Lower leg skin (tissue), 4 donors: ENCODE data around the gene F8. TPM values are rescaled to one million over a fixed set of nuclear protein-coding genes. Genes with fewer than 3 reads are reported as not detected.

ENCODE experiments used
- DNase-seq, 2 donors: peaks; one replicate each; pipeline ENCODE4 v3.0.0-alpha.2; 2019; ENCODE audit warnings: low spot score in 2 of 2
- H3K4me3 ChIP-seq: fragments of 200-600 bp; sonication (generic); 2 replicates; pipeline ENCODE4 v1.5.1; 2017; ENCODE audit warnings: mild to moderate bottlenecking, low read depth; ENCODE audit not compliant: poor library complexity, severe bottlenecking
- CTCF ChIP-seq, 3 donors: fragments of 450-650 bp; IDR thresholded peaks; one replicate each; pipeline ENCODE4 v1.5.1; 2016; ENCODE audit warnings: antibody characterized with exemption in 3 of 3, mild to moderate bottlenecking in 3 of 3, moderate library complexity in 2 of 3
- POLR2A ChIP-seq, 2 donors: fragments of 450-650 bp; IDR thresholded peaks; one replicate each; pipeline ENCODE4 v1.6.1; 2016 to 2017; ENCODE audit warnings: antibody characterized with exemption in 2 of 2, mild to moderate bottlenecking in 1 of 2, moderate library complexity in 1 of 2
- WGBS, 2 donors: methylation state at CpG; one replicate each; pipeline ENCODE4 v1.1.5; 2018; 5-methylcytosine and 5-hydroxymethylcytosine counted together
- intact Hi-C: fragments of 100-400 bp; cut with DNase I; formaldehyde crosslinking; loops from one replicate; pipeline ENCODE4 v1.15.0; 2023; ENCODE audit warnings: low total_unique reads
- total RNA-seq, 4 donors: library from RNA; depleted of rRNA; stranded (reverse); fragments of >200 nt; gene quantifications; one replicate each; pipeline ENCODE4 v1.1.0, GENCODE V29; 2016

F8 gene
- total RNA-seq, 4 donors from 2014 or later, result 2.0 to 7.3 (median 7.0) TPM

- no peak for DNase-seq
- H3K4me3 ChIP-seq, result no peak overlapping the region
- intact Hi-C loops, result no loop called here
- TF ChIP-seq POLR2A (IDR thresholded peaks at IDR 0.05), result no peak
- no peak for TF ChIP-seq CTCF (IDR thresholded peaks at IDR 0.05)
- WGBS, 2 donors, result 5 to 41% methylated on average over 6 to 13 of the region's 13 CpGs
Observed at GRCh38 chrX:154805696-154806091, 216.8 kb downstream of the F8 start.

GRCh38 chrX:154804957-154805695 lies 217.4 kb downstream of the F8 start, which contains the start of gene MPP1:
Gene MPP1 (minus strand): TSS chrX:154805485. CDS start chrX:154805373, 112 bp downstream.
- 0 to 42% methylated on average over 6 to 63 of the region's 65 CpGs for WGBS, 2 donors
- intact Hi-C loops, result no loop called here
- peak; percentile 47 to 93 for DNase-seq
- peak within 1 kb of the TSS; percentile 43 for H3K4me3 ChIP-seq
- TF ChIP-seq CTCF (IDR thresholded peaks at IDR 0.05) (no peak), POLR2A (IDR thresholded peaks at IDR 0.05) (no peak)

- DNase-seq, result no peak
- TF ChIP-seq CTCF (IDR thresholded peaks at IDR 0.05), result no peak
- WGBS, 2 donors, result 27 to 44% methylated on average over 7 of the region's 7 CpGs
- intact Hi-C loops, result no loop called here
- peak overlapping the region; percentile 43 for H3K4me3 ChIP-seq
Observed at GRCh38 chrX:154804261-154804956, 218.1 kb downstream of the F8 start.

GRCh38 chrX:154802947-154803346 lies 219.6 kb downstream of the F8 start:
- 80% methylated on average over 2 of the region's 2 CpGs for WGBS, 2 donors
- intact Hi-C loops, result no loop called here
- no peak overlapping the region for H3K4me3 ChIP-seq
- DNase-seq, result no peak
- no peak for TF ChIP-seq POLR2A (IDR thresholded peaks at IDR 0.05)
- TF ChIP-seq CTCF (IDR thresholded peaks at IDR 0.05), result no peak

GRCh38 chrX:154800478-154801210 lies 221.9 kb downstream of the F8 start:
- DNase-seq, result no peak
- intact Hi-C loops, result no loop called here

More at GRCh38 chrX:154800478-154801210, 221.9 kb downstream of the F8 start:
- TF ChIP-seq POLR2A (IDR thresholded peaks at IDR 0.05) (no peak), CTCF (IDR thresholded peaks at IDR 0.05) (no peak)
- WGBS, 2 donors, result 77 to 80% methylated on average over 8 of the region's 8 CpGs
- H3K4me3 ChIP-seq, result no peak overlapping the region
